ENCODE data around the gene SPRED1.

The SPRED1 gene

DNA sequence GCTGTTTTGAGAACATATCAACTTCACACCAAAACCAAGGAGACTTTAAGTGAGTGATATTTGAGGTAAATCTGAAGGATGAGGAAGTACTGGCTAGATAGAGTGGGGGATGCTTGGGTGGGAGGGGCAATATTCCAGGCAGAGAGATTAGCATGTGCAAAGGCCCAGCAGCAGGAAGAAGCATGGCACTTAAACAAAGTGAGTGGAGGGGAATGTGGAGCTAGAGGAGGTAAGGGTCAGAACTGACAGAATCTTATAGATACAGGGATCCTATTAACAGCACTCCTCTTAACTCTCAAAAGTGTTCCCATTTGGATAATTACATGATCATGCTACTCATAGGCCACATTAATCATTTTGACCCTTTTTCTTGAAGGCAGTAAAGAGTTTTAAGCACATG, 41.4 kb upstream of the SPRED1 start:
- no peaks in the 10 kb centered on the region for H3K9me3 ChIP-seq
- no peaks in the 10 kb centered on the region for H3K36me3 ChIP-seq
- no peak overlapping the region for H3K27ac ChIP-seq
- TF ChIP-seq, protein P1, sequence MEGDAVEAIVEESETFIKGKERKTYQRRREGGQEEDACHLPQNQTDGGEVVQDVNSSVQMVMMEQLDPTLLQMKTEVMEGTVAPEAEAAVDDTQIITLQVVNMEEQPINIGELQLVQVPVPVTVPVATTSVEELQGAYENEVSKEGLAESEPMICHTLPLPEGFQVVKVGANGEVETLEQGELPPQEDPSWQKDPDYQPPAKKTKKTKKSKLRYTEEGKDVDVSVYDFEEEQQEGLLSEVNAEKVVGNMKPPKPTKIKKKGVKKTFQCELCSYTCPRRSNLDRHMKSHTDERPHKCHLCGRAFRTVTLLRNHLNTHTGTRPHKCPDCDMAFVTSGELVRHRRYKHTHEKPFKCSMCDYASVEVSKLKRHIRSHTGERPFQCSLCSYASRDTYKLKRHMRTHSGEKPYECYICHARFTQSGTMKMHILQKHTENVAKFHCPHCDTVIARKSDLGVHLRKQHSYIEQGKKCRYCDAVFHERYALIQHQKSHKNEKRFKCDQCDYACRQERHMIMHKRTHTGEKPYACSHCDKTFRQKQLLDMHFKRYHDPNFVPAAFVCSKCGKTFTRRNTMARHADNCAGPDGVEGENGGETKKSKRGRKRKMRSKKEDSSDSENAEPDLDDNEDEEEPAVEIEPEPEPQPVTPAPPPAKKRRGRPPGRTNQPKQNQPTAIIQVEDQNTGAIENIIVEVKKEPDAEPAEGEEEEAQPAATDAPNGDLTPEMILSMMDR (IDR thresholded peaks at IDR 0.05): no peak
- H3K4me1 ChIP-seq (ENCODE audit: control insufficient read depth in 1 of 2, insufficient read depth in 1 of 2, low read depth in 1 of 2, low read length in 1 of 2): no peaks in the 10 kb centered on the region
- no peak overlapping the region for H3K4me3 ChIP-seq (ENCODE audit: low read depth in 1 of 2, low read length in 1 of 2)
- no peaks in the 10 kb centered on the region for H3K27me3 ChIP-seq

- Histone ChIP-seq H3K27ac (no peak overlapping the region), H3K9me3 (no peaks in the 10 kb centered on the region), H3K4me1 (ENCODE audit: control insufficient read depth in 1 of 2, insufficient read depth in 1 of 2, low read depth in 1 of 2, low read length in 1 of 2) (no peaks in the 10 kb centered on the region), H3K4me3 (ENCODE audit: low read depth in 1 of 2, low read length in 1 of 2) (no peak overlapping the region), H3K36me3 (no peaks in the 10 kb centered on the region), H3K27me3 (no peaks in the 10 kb centered on the region)
- TF ChIP-seq, protein P1 (IDR thresholded peaks at IDR 0.05): no peak
Observed at GRCh38 chr15:38211811-38212210, 40.8 kb upstream of the SPRED1 start.

DNA sequence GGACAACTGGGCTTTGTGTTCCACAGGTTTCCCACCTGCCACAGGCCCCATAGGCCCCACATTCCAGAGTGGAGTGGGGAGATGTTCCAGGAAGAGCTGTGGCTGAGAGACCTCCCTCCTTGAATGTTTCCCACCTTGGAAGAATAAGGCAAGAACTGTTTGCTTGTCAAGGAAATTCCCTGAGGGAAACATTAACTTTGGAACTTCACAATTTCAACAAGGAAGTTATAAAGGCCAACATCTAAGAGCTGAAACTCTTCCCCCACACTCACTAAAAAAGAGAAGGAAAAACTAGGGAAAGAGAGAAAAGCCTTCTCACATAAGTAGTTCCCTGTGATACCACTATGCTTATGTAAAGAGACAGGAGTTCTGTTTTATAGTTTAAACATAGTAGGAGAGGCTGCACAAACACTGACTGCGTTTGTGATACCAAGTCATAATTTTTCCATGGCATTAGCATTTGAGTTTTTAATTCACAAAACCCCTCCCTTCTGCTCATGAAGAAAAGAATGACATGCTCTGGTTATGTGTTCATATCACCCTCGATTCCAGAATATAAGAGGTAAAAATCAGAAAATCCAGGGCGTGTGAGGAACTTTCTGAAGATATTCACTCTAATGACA, 39.8 kb upstream of the SPRED1 start:
- Histone ChIP-seq H3K4me1 (ENCODE audit: control insufficient read depth in 1 of 2, insufficient read depth in 1 of 2, low read depth in 1 of 2, low read length in 1 of 2) (no peaks in the 10 kb centered on the region), H3K9me3 (no peaks in the 10 kb centered on the region), H3K27ac (no peak overlapping the region), H3K36me3 (no peaks in the 10 kb centered on the region), H3K4me3 (ENCODE audit: low read depth in 1 of 2, low read length in 1 of 2) (no peak overlapping the region), H3K27me3 (no peaks in the 10 kb centered on the region)
- TF ChIP-seq, protein P1 (IDR thresholded peaks at IDR 0.05): no peak

DNA sequence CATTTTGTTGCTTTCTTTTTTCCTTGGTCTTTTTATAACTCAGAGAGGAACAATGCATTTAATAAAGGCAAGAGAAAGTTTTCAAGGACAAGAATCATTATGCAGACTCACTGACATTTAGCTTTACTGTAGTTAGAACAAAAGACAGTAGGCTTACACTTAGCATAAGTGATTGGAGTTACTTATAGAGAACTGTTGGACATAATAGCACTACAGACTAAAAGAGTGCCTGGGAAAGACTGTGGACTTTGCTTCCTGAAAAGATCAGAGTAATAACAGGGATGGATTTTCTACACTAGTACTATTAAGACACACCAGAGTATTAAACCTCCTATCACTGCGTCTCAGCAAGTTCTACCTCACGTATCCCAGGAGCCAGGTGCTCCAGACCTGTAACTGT, 39.3 kb upstream of the SPRED1 start:
- TF ChIP-seq, protein P1 (IDR thresholded peaks at IDR 0.05): no peak
- H3K4me1 ChIP-seq (ENCODE audit: control insufficient read depth in 1 of 2, insufficient read depth in 1 of 2, low read depth in 1 of 2, low read length in 1 of 2): no peaks in the 10 kb centered on the region
- no peak overlapping the region for H3K27ac ChIP-seq
- H3K27me3 ChIP-seq: no peaks in the 10 kb centered on the region
- H3K36me3 ChIP-seq: no peaks in the 10 kb centered on the region
- no peak overlapping the region for H3K4me3 ChIP-seq (ENCODE audit: low read depth in 1 of 2, low read length in 1 of 2)
- no peaks in the 10 kb centered on the region for H3K9me3 ChIP-seq

- Histone ChIP-seq H3K4me1 (ENCODE audit: control insufficient read depth in 1 of 2, insufficient read depth in 1 of 2, low read depth in 1 of 2, low read length in 1 of 2) (no peaks in the 10 kb centered on the region), H3K27me3 (no peaks in the 10 kb centered on the region), H3K27ac (no peak overlapping the region), H3K4me3 (ENCODE audit: low read depth in 1 of 2, low read length in 1 of 2) (no peak overlapping the region), H3K9me3 (no peaks in the 10 kb centered on the region), H3K36me3 (no peaks in the 10 kb centered on the region)
- TF ChIP-seq, protein P1 (IDR thresholded peaks at IDR 0.05): no peak
Observed at GRCh38 chr15:38215707-38216106, 36.9 kb upstream of the SPRED1 start.
